HG02970 (cell line): ENCODE measurements around the gene PLAC1.

Experiments used
- ATAC-seq: cut with Tn5 transposase; IDR thresholded peaks from one replicate; pipeline ENCODE4 v1.9.1; 2021; ENCODE audit warnings: mild to moderate bottlenecking, moderate library complexity, moderate number of reproducible peaks; ENCODE audit not compliant: unreplicated experiment, low FRiP score

The PLAC1 gene

DNA sequence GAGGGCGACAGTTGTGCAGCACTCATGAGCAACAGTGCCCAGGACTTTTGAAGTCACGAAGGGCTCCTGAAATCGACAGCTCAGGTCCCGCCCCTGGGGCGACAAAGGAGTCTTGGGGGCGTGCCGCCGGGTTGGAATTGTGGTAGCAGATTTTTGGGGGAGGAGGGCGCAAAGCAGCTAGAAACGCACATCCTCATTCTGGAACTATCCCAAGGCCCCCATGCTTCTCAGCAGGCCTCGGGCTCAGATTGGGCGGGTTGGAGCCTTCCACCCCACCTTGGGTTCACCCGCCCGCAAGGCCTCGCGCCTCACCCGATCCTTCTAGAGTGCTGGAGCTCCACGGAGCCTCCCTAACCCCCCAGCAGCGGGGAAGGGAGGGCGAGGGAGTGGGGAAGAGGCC, 112.8 kb downstream of the PLAC1 start:
- ATAC-seq = no peak

DNA sequence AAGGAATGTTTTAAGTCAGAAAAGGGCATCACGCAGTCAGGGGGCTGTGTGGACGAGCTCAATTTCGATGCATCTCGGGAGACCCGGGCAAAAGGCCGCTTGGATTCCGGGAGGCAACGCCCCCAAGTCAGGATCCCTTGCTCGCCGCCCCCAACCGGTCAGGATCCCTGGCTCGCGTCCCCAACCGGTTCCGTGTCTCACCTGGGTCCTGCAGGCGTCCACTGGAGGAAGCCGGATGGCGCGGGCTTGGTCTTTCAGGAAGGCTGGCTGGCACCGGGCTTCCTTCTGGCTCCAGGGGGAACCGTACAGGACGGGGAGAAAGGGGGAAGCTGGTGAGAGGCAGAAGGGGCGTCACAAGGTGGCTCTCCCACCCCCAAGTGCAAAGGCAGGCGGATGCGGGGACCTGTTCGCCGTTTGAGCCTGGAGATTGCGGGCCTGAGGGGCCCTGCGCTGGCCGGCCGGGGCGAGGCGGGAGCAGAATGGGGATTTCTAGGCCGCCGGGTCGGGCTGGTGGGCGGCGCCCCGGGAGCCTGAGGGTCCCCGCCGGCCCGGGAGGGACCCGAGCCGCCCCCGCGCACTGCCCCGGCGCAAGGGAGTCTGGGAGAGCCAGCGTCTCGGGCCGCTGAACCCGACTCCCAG, 113.6 kb downstream of the PLAC1 start:
- ATAC-seq = no peak

DNA sequence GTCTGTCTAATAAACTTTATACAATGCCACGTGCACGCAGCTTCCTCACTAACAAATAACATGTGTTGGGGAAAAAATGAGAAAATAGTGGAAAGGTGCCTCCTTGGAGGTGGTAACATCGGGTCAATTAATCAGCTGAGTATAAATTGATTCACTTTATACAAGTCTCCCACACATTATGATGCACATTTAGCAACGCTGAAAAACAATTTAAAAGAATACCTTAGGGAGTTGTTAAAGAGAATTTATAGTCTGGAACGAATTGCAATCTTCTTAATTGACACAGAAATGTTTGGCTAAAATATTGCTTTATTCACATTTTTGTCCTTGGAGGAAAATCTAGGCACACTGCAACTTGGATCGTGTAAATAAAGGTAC, 114.1 kb downstream of the PLAC1 start:
- no peak for ATAC-seq

DNA sequence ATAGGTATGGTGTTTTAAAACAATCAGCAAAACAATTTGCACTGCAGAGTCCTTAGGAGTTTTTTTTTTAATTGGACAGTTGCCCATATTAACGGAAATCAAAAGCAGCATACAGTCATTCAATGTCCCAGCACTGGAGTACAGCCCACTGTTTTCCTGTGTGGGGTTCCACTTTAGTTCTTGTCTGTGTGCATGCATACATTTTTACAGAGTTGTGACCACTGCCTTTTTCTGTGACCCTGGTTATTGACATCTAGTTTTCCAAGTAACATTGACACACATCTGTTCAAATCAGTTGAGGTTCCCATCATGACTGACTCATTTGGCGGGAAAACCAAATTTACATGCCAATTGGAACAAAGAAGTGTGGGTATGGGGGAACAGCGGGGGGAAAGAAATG, 115.0 kb downstream of the PLAC1 start:
- no peak for ATAC-seq

DNA sequence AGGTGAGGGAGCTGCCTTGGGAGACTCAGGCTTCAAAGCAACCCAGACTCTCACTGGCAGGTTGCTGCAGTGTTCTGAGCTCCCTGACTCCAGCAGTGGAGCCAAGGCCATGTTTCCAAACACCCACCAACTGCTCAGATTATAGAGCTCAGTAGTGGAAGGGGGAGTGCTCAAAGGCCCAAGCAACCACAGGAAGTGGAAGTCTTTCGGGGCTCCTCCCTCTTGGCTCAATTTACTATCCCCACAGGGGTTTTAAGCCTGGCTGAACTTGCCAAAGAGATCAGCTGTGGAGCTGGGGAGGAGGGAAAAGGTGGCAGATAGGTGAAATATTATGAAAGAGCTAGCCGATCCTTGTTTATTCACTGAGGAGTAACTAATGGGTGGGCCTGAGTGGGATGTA, 115.8 kb downstream of the PLAC1 start:
- no peak for ATAC-seq

DNA sequence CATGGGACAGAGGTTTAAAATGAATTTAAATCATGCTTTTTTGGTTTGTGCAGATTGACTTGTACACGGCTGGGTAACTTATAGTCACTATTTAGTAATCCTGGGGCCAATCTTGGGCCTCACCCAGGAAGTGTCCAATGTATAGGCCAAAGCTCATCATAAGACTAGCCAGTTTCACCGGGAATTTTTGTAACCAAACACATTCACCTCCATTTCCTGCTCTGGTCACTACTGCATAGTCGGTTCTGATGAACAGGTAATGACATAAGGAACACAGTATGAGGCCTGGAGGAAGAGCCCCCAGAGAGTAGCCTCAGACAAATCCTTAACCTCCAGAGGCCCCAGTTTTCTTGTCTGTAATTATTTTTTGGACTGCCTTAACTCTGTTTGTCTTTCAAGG, 116.4 kb downstream of the PLAC1 start:
- no peak for ATAC-seq

DNA sequence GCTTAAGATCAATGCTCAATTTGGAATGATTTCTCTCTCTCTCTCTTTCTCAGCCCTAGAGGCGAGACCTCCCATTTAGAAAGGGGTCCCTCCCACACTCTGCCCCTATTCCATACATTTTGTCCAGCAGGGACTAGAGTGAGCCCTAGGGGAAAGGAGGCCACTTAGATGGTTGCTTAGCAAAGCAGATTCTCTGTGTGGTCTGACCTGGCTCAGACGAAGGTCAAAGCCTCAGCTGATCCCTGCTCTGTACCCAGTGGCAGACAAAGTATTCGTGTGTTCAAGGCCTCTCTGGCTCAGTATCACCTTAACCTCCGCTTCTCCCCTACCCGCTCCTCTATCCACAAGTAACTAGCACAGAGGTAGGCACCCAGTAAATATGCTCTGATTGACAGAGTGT, 120.0 kb downstream of the PLAC1 start:
- ATAC-seq = no peak

DNA sequence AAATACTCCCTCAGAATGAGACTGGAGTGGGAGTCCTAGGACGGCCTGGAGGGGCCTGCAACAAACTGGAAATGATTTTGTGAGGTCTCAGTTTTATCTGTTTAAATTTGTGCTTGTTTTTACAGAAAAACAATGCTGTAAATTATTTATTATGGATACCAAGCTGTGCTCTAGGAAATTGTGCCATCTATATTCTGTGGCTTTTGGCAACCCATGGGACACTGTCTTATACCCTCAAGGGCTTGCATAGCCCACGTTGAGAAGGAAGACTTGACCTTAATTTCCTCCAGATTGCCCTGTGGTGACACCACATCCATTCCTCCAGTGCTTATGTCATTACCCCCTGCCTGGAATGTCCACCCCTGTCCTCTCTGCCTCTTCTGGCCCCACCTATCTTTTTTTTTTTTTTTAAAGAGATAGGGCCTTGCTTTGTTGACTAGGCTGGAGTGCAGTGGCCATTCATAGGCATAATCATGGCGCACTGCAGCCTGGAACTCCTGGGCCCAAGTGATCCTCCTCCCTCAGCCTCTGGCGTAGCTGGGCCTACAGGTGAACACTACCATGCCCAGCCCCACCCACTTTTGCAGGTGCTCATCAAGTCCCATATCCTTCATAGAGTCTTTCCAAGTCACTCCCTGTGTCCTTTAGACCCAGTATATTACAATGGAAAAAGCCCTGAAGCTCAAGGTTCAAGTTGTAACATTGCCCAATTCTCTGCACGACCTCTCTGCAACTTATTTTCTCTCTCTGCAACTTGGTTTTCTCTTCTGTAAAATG, 120.9 kb downstream of the PLAC1 start:
- no peak for ATAC-seq

DNA sequence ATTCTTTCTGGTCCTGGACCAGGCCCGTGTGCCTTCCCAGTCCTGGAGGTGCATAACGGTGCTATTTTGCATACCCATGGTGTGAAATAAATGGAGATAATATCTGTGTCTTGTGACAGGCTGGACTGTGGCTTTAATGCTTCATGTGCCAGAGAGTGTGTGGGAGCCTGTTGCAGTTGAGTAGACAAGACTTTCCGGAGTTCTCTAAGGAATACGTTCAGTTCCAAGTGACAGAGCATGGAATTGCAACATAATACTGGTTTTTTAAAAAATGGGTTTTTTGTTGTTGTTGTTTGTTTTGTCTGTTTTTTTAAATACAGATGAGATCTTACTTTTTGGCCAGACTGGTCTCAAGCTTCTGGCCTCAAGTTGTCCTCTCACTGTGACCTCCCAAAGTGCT, 124.3 kb downstream of the PLAC1 start:
- ATAC-seq = no peak

DNA sequence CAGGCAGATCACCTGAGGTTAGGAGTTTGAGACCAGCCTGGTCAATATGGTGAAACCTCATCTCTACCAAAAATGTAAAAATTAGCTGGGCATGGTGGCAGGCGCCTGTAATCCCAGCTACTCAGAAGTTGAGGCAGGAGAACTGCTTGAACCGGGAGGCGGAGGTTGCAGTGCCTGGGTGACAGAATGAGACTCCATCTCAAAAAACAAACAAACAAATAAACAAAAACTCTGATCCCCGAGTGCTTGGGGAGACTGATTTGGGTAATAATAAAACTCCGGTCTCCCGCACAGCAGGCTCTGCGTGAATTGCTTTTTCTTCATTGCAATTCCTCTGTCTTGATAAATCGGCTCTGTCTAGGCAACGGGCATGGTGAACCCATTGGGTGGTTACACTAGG, 124.9 kb downstream of the PLAC1 start:
- no peak for ATAC-seq

DNA sequence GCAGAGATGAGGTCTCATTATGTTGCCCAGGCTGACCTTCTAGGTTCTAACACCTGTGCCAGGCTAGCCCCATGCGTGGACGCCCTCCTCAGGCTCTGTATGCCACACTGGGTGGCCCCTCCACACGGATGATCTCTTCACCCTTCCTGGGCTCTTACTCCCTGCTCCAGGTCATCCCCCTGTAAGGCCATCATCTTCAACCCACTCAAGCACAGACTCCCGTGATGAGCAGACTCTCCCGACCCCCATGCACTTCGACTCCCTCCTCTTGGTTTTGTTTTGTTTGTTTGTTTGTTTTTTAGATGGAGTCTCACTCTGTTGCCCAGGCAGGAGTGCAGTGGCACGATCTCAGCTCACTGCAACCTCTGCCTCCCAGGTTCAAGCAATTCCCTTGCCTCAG, 127.4 kb downstream of the PLAC1 start:
- ATAC-seq = no peak

DNA sequence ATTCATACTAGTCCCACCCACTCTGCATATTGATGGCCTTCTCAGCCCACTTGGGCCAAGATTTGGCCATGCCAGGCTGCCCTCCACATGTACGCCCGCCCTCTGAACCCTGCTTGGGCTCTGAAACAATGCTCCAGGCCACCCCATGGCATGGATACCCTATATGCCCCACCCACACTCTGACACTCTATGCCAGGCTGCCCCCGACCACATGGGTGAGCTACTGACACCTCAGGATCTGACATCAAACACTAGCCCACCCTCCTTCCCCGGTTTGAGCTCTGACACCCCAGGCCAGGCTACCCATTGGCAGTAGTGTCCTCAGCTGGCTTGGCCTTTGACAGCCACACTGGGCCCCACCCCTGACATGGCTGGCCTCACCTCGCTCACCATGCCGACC, 128.8 kb downstream of the PLAC1 start:
- ATAC-seq = no peak

DNA sequence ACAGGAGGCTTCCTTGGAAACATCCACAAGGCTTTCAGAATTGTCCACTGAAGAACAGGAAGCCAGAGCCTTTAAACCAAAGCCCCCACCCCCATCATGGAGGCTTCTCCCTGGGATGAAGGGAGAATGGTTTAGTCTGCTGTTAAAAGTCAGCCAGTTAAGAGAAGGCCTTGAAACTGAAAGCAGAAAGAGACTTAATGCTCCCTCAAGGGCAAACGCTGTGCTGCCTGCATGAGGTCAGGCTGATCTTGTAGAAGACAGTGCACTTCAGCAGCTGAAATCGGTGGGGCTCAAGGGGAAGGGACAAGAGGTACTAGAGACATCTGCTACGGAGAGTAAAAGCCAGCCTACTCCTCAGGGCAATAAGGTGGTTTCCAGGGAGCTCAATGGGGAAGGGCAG, 129.3 kb downstream of the PLAC1 start:
- ATAC-seq = no peak

DNA sequence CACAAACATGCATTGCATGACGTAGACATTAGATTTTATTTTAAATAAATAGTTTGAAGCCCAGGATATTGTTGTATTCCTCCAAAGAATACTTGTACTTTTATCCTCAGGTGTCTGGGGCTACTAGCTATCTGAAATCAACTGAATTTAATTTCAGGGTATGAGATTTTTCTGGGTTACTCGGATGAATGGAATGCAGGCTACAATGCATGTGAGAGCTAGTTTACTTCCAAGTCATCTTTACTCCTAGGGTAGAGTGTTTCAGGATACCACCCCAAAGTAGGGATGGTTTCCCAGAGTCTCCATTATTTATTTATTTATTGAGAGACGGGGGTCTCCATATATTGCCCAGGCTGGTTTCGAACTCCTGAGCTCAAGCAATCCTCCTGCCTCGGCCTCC, 131.9 kb downstream of the PLAC1 start:
- no peak for ATAC-seq

DNA sequence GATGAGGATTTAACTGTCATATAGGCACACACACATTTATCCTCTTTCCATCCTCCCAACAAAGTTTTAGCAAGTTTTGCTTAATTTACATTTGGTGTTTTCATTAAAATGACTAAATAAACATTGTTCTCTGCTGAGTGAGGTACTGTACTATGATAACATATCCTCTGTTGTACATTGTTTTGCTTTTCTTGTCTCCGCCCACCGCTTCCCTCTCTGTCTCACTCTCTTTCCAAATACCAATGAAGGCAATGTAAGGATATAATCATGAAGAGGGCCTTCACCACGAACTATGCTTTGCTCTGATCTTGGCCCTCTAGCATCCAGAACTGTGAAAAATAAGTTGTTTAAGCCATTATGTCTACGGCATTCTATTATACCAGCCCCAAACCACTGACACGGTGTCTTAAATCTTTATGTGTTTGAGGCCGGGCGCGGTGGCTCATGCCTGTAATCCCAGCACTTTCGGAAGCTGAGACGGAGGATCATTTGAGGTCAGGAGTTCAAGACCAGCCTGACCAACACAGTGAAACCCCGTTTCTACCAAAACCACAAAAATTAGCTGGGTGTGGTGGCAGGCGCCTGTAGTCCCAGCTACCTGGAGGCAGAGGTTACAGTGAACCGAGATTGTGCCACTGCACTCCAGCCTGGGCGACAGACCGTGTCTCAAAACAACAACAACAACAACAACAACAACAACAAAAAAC, 133.0 kb downstream of the PLAC1 start:
- ATAC-seq = no peak

DNA sequence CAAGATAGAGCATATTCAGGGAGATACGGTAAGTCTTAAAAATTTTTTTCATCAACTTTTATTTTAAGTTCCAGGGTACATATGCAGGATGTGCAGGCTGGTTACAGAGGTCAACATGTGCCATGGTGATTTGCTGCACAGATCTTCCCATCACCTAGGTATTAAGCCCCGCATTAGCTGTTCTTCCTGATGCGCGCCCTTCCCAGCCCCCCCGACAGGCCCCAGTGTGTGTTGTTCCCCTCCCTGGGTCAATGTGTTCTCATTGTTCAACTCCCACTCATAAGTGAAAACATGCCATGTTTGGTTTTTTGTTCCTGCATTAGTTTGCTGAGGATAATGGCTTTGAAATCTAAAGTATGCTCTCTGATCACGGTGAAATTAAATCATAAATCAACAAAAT, 134.1 kb downstream of the PLAC1 start:
- no peak for ATAC-seq

DNA sequence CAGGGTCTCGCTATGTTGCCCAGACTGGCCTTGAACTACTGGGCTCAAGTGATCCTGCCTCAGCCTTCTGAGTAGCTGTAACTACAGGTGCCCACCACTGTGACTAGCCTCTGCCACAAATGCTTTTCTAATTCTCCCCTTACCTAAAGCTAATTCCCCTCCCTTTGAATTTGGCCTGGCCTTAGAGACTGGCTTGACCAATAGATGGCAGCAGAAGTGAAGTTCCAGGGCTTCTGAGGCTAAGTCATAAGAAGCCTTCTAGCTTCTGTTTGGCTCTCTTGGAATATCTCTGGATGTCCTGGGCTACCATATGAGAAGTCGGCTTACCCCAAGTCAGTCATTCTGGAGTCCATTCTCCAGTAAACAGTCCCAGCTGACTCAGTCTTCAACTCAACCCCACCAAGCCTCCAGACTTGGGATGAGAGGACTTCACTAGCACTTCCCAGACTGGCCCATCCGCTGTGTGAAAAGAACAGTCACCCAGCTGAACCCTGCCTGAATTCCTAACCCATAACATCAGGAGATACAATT, 137.3 kb downstream of the PLAC1 start:
- ATAC-seq = no peak
